DND-41 (cell line): ENCODE data around the gene SYS1.

ENCODE experiments used
- CTCF ChIP-seq: IDR thresholded peaks from 2 replicates; pipeline ENCODE4 v1.5.1; 2012; ENCODE audit warnings: borderline replicate concordance, low read length, moderate library complexity, mild to moderate bottlenecking; ENCODE audit not compliant: poor library complexity, severe bottlenecking; ENCODE audit errors: extremely low read depth
- EZH2 ChIP-seq: IDR thresholded peaks from 3 replicates; pipeline ENCODE4 v1.6.1; 2012; ENCODE audit warnings: borderline replicate concordance, low read depth, mild to moderate bottlenecking, moderate library complexity, low read length, inconsistent platforms; ENCODE audit not compliant: severe bottlenecking

- TF ChIP-seq CTCF, result no peak
- TF ChIP-seq EZH2, result no peak
Observed at GRCh38 chr20:45408646-45409213, 45.8 kb downstream of the SYS1 start.
